ENCODE measurements around the gene OR2L2.
"Not testable (repeated sequence)": the region's sequence is repeated elsewhere in the genome, so short reads cannot be mapped to it uniquely, and the experiment has no call there.

OR2L2 gene

DNA sequence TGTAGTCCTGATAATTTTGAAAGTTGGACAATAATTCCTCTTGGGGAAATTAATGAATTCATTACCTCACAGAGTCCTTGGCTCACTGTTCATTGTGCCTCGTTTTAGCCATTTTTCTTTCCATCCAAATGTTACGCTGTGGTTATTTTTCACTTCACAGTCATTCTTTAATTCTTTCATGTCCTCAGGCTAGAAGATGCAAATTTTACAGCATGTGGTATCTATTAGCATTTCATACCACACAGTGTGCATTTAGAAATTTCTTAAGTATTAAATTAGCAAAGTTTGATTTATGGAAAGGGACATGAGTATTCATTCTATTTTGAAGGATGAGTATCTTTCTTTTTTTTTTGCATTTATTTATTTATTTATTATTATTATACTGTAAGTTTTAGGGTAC is 35.2 kb downstream of the OR2L2 start:
- CTCF ChIA-PET, result interaction anchor here (1.1 kb wide), 1 partner anchor 9 kb away, joined by 3 read pairs; no protein-coding TSS in a partner anchor
- POLR2A ChIA-PET, result no interaction called here
- DNase-seq (ENCODE audit: extremely low spot score), result no peak
- TF ChIP-seq, protein P1, sequence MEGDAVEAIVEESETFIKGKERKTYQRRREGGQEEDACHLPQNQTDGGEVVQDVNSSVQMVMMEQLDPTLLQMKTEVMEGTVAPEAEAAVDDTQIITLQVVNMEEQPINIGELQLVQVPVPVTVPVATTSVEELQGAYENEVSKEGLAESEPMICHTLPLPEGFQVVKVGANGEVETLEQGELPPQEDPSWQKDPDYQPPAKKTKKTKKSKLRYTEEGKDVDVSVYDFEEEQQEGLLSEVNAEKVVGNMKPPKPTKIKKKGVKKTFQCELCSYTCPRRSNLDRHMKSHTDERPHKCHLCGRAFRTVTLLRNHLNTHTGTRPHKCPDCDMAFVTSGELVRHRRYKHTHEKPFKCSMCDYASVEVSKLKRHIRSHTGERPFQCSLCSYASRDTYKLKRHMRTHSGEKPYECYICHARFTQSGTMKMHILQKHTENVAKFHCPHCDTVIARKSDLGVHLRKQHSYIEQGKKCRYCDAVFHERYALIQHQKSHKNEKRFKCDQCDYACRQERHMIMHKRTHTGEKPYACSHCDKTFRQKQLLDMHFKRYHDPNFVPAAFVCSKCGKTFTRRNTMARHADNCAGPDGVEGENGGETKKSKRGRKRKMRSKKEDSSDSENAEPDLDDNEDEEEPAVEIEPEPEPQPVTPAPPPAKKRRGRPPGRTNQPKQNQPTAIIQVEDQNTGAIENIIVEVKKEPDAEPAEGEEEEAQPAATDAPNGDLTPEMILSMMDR (IDR thresholded peaks at IDR 0.05; ENCODE audit: control extremely low read depth, extremely low read depth, low read depth, missing control alignments), result no peak

DNA sequence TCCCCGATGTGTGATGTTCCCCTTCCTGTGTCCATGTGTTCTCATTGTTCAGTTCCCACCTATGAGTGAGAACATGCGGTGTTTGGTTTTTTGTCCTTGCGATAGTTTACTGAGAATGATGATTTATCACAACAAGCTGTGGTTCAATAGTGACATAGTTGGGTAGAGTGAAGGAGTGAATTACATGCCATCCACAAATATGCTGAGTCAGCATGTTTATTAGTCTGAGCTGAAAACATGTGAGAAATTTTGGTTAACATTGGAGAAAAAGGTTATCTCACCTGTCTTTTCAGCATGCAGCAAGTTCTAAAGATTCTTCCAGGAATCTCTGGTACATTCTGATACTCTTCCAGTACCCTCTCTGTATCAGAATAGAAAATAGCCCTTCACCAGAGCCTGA is 35.7 kb downstream of the OR2L2 start:
- no peak for DNase-seq (ENCODE audit: extremely low spot score)
- CTCF ChIA-PET, result interaction anchor here (1.1 kb wide), 1 partner anchor 9 kb away, joined by 3 read pairs; no protein-coding TSS in a partner anchor
- TF ChIP-seq, protein P1 (IDR thresholded peaks at IDR 0.05; ENCODE audit: control extremely low read depth, extremely low read depth, low read depth, missing control alignments), result no peak
- POLR2A ChIA-PET, result no interaction called here

DNA sequence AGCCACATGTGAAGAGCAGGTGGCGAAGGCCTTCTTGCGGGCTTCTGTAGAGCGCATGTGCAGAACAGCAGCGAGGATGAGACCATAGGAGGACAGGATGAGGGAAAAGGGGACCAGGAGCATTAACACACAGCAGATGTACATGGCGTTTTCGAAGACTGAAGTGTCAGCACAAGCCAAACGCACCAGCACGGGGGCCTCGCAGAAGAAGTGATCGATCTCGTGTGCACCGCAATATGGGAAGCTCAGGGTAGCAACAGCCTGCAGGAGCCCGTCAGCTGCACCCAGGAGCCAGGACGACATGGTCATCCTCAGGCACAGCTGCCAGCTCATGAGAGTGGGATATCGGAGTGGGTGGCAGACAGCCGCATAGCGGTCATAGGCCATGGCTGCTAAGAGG is 54.0 kb downstream of the OR2L2 start:
- DNase-seq (ENCODE audit: extremely low spot score); CTCF ChIA-PET; POLR2A ChIA-PET: not testable (repeated sequence)
